NCI-H2081 treated with DMSO at 0.1 percent for 48 hours (cell line): ENCODE measurements around the gene UGT1A8.
"Not testable (repeated sequence)": the region's sequence is repeated elsewhere in the genome, so short reads cannot be mapped to it uniquely, and the experiment has no call there.

Experiments
- DNase-seq: peaks from one replicate; lab custom pipeline; 2025; lab: John Stamatoyannopoulos, UW

The UGT1A8 gene

DNA sequence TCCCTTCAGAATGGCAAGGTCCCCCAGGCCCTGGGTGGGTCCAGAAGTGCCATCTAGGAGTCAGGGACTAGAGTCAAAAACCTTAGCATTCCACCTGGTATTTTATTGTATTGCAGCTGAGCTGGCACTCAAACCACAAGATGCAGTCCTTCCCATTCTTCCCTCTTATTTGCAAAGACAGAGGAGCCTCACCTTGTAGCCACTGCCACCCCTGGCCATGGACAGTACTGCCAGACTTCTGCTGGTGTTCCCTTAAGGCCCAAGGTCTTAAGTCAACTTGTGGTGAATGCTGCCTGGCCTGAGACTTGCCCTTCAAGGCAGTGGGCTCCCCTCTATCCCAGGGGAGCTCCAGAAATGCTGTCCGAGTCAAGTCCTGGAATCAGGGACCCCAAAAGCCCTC is 25.7 kb downstream of the UGT1A8 start:
- no peak for DNase-seq

DNA sequence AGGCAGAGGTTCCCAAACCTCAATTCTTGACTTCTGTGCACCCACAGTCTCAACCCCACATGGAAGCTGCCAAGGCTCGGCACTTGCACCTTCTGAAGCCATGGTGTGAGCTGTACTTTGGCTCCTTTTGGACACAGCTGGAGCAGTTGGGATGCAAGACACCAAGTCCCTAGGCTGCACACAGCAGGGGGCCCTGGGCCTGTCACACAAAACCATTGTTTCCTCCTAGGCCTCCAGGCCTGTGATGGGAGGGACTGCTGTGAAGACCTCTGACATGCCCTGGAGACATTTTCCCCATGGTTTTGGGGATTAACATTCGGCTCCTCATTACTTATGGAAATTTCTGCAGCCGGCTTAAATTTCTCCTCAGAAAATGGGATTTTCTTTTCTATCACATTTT is 28.6 kb downstream of the UGT1A8 start:
- DNase-seq: not testable (repeated sequence)

DNA sequence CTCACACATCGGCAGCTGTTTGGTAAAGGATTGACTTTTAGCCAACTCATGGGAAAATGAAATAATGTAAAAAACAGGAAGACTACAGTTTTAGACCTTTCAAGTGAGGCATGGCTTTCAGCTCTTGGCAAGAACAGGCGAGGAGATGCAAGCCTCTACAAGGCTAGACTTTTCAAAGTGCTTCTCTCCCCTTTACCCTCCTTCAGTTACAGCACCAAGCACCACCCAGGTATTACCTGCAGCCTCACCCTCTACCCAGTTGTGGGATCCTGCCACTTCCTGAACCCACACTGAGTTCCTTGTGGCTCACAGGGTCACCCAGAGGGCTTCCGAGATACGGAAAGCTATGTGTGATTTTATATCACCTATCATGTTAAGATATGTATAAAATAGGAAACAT is 33.5 kb downstream of the UGT1A8 start:
- no peak for DNase-seq

GRCh38 chr2:233651430-233651829 is 34.0 kb downstream of the UGT1A8 start:
- DNase-seq: no peak

- DNase-seq: no peak
These were observed 37.1 kb downstream of the UGT1A8 start for GRCh38 chr2:233654501-233654900.

DNA sequence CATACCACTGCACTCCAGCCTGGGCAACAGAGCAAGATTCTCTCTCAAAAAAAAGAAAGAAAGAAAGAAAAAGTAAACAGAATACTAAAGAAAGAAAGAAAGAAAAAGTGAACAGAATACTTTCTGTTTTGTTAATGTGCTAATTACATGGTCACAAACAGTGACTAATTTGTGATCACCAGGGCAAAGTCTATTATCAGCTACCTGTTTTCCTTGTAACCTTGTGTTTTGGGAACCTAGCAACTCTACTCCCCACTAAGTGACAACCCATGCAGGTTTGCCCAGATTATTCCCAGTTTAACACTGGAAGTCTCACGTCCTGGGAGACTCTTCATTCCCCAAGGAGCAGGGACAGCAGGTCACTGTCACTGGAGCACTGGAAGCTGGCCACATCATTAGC is 37.6 kb downstream of the UGT1A8 start:
- no peak for DNase-seq

- DNase-seq: not testable (repeated sequence)
These were observed 38.5 kb downstream of the UGT1A8 start for GRCh38 chr2:233655943-233656342.

DNA sequence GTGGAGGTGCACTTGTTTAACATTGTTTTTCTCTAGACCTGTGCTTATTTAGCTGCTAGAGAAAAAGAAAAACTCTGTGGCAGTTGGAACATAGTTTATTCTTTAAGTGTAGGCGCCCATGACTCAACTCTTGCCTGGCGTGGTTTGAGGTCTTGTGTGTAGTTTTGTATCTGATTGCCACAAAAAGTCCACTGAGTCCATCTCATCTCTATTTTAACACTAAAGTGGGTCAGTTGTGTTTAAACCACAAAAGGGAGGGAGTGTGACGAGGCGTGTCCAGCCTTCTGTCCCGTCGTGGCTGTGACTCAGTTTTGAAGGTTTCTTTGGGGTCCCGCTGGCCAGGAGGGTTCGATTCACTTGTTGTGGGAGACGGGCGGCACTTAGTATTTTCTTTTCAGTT is 39.0 kb downstream of the UGT1A8 start:
- no peak for DNase-seq

- DNase-seq: no peak
These were observed 41.2 kb downstream of the UGT1A8 start for GRCh38 chr2:233658610-233659009.

GRCh38 chr2:233663911-233664310 is 46.5 kb downstream of the UGT1A8 start:
- no peak for DNase-seq

GRCh38 chr2:233668605-233669260 is 51.3 kb downstream of the UGT1A8 start:
- no peak for DNase-seq

GRCh38 chr2:233671290-233672161 is 54.1 kb downstream of the UGT1A8 start, which contains the start of gene UGT1A9:
Gene UGT1A9, plus strand, starts transcription at chr2:233671898. Its CDS starts 37 bp downstream, at chr2:233671935.
- no peak for DNase-seq

DNA sequence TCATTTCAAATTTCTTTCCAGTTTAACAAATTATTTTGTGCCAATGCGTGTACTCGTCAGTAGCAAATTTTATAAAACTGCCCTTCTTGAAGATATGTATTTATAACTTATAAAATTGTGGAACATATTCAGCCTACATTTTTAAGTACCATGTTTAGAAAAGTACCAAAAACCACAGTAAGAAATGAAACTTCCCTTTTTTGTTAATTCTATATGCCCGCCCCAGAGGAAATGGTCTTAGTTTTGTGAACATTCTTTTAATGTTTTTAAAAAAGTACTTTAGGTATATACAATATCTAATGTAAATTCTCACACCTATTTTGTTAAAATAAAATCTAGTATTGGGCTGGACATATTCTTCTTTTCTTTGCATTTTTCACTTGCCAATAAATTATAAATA is 55.5 kb downstream of the UGT1A8 start:
- no peak for DNase-seq

DNA sequence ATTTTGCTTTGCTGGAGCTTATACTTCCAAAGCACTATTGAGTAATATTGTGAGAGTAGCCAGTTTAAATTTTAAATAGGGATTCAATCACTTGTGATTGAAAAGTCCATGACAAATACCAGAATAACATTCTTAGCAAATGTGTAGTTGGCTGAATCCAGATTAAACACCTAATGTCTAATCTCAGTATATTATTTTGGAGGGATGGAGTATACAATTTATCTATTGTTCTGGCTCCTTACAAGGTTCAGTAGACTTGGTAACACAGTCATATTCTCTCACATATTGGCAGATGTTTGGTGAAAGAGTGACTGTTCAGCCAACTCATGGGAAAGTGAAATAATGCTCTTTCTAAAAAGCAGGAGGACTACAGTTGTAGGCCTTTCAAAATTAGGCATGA is 56.5 kb downstream of the UGT1A8 start:
- no peak for DNase-seq

GRCh38 chr2:233674314-233674713 is 56.9 kb downstream of the UGT1A8 start:
- no peak for DNase-seq

DNA sequence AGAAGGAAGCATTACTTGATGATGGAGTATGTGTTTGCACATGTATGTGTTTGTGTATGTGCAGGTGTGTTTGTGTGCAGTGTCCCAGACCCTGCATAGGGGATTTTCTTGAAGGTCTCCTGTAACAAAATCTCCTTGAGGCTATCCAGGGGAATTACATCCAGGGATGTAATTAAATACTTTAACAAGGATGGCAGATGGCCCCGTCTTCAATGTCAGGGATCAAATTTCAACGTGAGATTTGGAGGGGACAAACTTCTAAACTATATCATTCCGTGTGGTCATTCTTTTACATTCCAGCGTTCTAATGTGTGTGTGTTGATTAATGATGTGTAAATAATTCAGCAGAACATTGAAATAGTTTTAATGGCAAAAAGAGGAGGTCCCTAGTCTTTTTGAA is 57.6 kb downstream of the UGT1A8 start:
- no peak for DNase-seq

GRCh38 chr2:233676046-233676445 is 58.6 kb downstream of the UGT1A8 start:
- DNase-seq: no peak

DNA sequence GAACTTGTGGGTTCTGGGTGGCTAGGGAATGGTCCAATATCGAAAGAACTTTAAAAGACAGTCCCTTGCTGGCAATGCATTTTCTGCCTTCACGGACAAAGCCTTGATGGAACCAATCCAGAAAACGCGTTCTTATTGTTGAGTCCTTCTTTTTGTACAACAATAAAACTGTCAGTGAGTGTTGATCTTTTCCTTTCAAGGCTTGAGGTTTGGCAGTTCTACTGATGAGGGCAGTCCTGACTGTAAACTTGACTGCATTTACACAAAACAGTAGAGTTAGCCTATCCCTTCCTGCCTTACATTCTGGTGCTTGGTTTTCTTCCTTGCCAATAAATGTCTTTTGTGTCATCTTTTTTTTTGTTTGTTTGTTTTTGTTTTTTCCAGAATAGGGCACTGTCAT is 61.8 kb downstream of the UGT1A8 start:
- no peak for DNase-seq

- DNase-seq: no peak
These were observed 63.1 kb downstream of the UGT1A8 start for GRCh38 chr2:233680361-233681045.

- DNase-seq: no peak
These were observed 64.2 kb downstream of the UGT1A8 start, which contains the start of gene UGT1A7 for GRCh38 chr2:233681521-233682099. Gene UGT1A7, plus strand, starts transcription at chr2:233681901. Its CDS starts 37 bp downstream, at chr2:233681938.

DNA sequence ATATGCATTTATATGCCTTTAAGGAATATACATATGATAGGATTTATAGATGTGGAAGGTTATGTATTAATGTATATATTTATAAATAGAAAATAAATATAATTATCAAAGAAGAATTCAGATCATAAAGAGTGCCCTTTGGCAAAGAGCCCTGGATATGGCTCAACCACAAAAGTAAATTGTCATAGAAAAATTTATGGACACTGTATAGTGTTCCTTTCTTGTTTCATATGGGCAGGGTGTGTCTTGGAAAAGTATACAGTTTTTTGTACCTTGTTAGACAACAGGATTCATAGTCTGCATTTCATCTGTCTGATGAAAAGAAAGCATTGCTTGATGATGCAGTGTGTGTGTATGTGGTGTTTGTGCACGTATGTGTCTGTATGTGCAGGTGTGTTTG is 67.2 kb downstream of the UGT1A8 start:
- no peak for DNase-seq

DNA sequence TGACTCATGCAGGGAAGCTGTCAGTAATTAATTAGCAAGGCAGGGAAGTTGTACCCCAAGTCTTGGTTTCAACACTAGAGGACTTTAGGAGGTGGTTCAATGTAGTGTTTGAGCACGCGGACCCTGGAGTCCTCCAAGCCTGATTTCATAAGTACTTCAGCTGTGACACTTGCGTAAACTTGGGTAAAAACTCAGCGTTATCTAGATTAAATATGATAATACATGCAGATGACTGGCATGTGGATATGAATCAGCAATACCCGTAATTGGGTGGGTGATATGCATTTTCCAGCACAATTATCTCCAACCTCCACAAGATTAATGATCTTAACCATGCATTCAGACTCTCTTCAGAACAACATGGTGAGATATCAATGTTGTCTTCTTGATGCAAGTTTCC is 69.5 kb downstream of the UGT1A8 start:
- DNase-seq: no peak
